Fibroblast of lung (primary cell): Measurements from ENCODE around the gene ITPKB. TPM values are rescaled to one million over a fixed set of nuclear protein-coding genes. Genes with fewer than 3 reads are reported as not detected.

Source experiments
- DNase-seq, 2 donors: peaks; one replicate each; pipeline versions ENCODE4 v3.0.0 to v3.0.0-alpha.2; 2010; ENCODE audit warnings: low read depth in 2 of 2
- H2AFZ ChIP-seq: 2 replicates; pipeline ENCODE4 v1.5.1; 2012; ENCODE audit warnings: low read length, control low read depth, inconsistent platforms
- H3K27ac ChIP-seq: 2 replicates; pipeline ENCODE4 v1.5.1; 2011; ENCODE audit warnings: low read length, control low read depth; ENCODE audit not compliant: insufficient read depth
- H3K27me3 ChIP-seq: 2 replicates; pipeline ENCODE4 v1.5.1; 2011; ENCODE audit warnings: mild to moderate bottlenecking, low read length; ENCODE audit not compliant: control insufficient read depth, insufficient read depth
- H3K36me3 ChIP-seq: 2 replicates; pipeline ENCODE4 v1.5.1; 2011; ENCODE audit warnings: low read length; ENCODE audit not compliant: control insufficient read depth, insufficient read depth
- H3K4me1 ChIP-seq: 2 replicates; pipeline ENCODE4 v1.5.1; 2011; ENCODE audit warnings: low read length; ENCODE audit not compliant: control insufficient read depth, insufficient read depth; ENCODE audit errors: extremely low read depth
- H3K4me2 ChIP-seq: 2 replicates; pipeline ENCODE4 v1.5.1; 2011; ENCODE audit warnings: low read length, control low read depth; ENCODE audit not compliant: insufficient read depth; ENCODE audit errors: extremely low read depth
- H3K4me3 ChIP-seq, 4 experiments: fragments of 200-600 bp in 1 of 4; sonication (generic) in 1 of 4; replicated peaks in 1 of 4; 2 replicates each; pipeline ENCODE4 v1.5.1; 2011 to 2016; ENCODE audit warnings: low read length in 4 of 4, low read depth in 3 of 4, mild to moderate bottlenecking in 3 of 4, control low read depth in 2 of 4, inconsistent platforms in 1 of 4, mixed read lengths in 1 of 4; ENCODE audit not compliant: insufficient read depth in 1 of 4; ENCODE audit errors: control extremely low read depth in 1 of 4
- H3K79me2 ChIP-seq: 2 replicates; pipeline ENCODE4 v1.5.1; 2012; ENCODE audit warnings: mild to moderate bottlenecking, low read length, inconsistent platforms; ENCODE audit not compliant: control insufficient read depth, insufficient read depth
- H3K9ac ChIP-seq: 2 replicates; pipeline ENCODE4 v1.5.1; 2011; ENCODE audit warnings: mild to moderate bottlenecking, low read length, control low read depth; ENCODE audit not compliant: insufficient read depth
- H3K9me3 ChIP-seq: 2 replicates; pipeline ENCODE4 v1.5.1; 2012; ENCODE audit warnings: low read depth, low read length; ENCODE audit not compliant: control insufficient read depth, insufficient read depth
- H4K20me1 ChIP-seq: 2 replicates; pipeline ENCODE4 v1.5.1; 2011; ENCODE audit warnings: low read length; ENCODE audit not compliant: control insufficient read depth, insufficient read depth; ENCODE audit errors: extremely low read depth
- CTCF ChIP-seq, 2 donors: IDR thresholded peaks in 1 of 2; conservative IDR thresholded peaks in 1 of 2; 1 replicate in 1 of 2; 2 replicates in 1 of 2; pipeline ENCODE4 v1.5.1; 2011 to 2012; ENCODE audit warnings: low read length in 2 of 2, control low read depth in 1 of 2, inconsistent platforms in 1 of 2, low read depth in 1 of 2, mild to moderate bottlenecking in 1 of 2
- EZH2 ChIP-seq: IDR thresholded peaks from 2 replicates; pipeline ENCODE4 v1.5.1; 2012; ENCODE audit warnings: low read length, control low read depth, mild to moderate bottlenecking; ENCODE audit errors: missing control alignments
- polyA plus RNA-seq, 2 donors: library from polyadenylated mRNA; depleted of rRNA in 1 of 2; stranded (reverse) in 1 of 2; unstranded in 1 of 2; fragments of >200 nt; gene quantifications; 2 replicates each; pipeline ENCODE4 v1.2.1, GENCODE V29; 2011 to 2012; ENCODE audit warnings: missing spikeins in 1 of 2
- total RNA-seq: library from RNA; depleted of rRNA; stranded (reverse); fragments of >200 nt; gene quantifications from 2 replicates; pipeline ENCODE4 v1.2.1, GENCODE V29; 2014

ITPKB gene
- total and polyA plus RNA-seq, 2 donors (not counting 1 experiment from before 2014, with no cell fraction given): 10.2 to 32.4 TPM

GRCh38 chr1:226662642-226663326 lies 76.3 kb downstream of the ITPKB start:
- H3K4me1 ChIP-seq: peaks cover 38% of the 10 kb centered on the region
- no peak overlapping the region for H3K4me3 ChIP-seq
- peak overlapping the region; percentile 6 for H3K4me2 ChIP-seq
- no peak for TF ChIP-seq CTCF (conservative IDR thresholded peaks at IDR 0.05 in 1 of 2, IDR thresholded peaks at IDR 0.05 in 1 of 2; ENCODE audit: low read depth in 1 of 2, low read length in 2 of 2)
- no peak for TF ChIP-seq EZH2
- peak; percentile 94 to 97 for DNase-seq
- no peaks in the 10 kb centered on the region for H3K79me2 ChIP-seq
- no peak overlapping the region for H2AFZ ChIP-seq
- H3K9ac ChIP-seq: peak overlapping the region; percentile 20
- peak overlapping the region; percentile 97 for H3K27ac ChIP-seq
- H4K20me1 ChIP-seq: no peaks in the 10 kb centered on the region
- H3K27me3 ChIP-seq: no peaks in the 10 kb centered on the region
- H3K36me3 ChIP-seq: peaks cover 2% of the 10 kb centered on the region
- H3K9me3 ChIP-seq: no peaks in the 10 kb centered on the region

DNA sequence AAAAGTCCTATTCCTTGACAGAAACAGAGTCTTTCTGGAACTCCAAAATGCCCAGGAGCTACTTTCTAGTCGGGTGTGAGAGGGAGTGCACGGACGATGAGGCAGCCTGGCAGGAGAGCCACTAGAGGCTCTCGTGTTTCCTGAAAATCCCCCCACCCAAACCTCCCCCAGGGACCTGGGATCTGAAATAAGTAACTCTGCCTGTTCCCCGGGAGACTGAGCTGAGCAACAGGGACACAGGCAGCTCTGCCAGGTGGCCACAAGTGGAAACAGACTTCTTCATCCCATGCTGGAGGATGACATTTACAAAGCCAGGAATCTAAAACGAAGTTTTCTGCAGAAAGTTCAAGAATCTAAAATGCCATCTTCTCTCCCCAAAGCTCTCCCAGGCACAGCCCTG lies 77.1 kb downstream of the ITPKB start:
- peak in 1 of 2 donors; percentile 16 for DNase-seq
- Histone ChIP-seq H3K4me1 (peaks cover 42% of the 10 kb centered on the region), H3K27me3 (no peaks in the 10 kb centered on the region), H2AFZ (no peak overlapping the region), H3K36me3 (peaks cover 2% of the 10 kb centered on the region), H4K20me1 (no peaks in the 10 kb centered on the region), H3K9ac (peak overlapping the region; percentile 44), H3K4me2 (peak overlapping the region; percentile 7), H3K9me3 (no peaks in the 10 kb centered on the region), H3K79me2 (no peaks in the 10 kb centered on the region), H3K4me3 (no peak overlapping the region), H3K27ac (peak overlapping the region; percentile 97)
- TF ChIP-seq CTCF (conservative IDR thresholded peaks at IDR 0.05 in 1 of 2, IDR thresholded peaks at IDR 0.05 in 1 of 2; ENCODE audit: low read depth in 1 of 2, low read length in 2 of 2): no peak
- no peak for TF ChIP-seq EZH2

- H3K36me3 ChIP-seq: peaks cover 2% of the 10 kb centered on the region
- no peaks in the 10 kb centered on the region for H3K79me2 ChIP-seq
- H4K20me1 ChIP-seq: no peaks in the 10 kb centered on the region
- H3K9ac ChIP-seq: no peak overlapping the region
- H3K4me3 ChIP-seq: no peak overlapping the region
- no peaks in the 10 kb centered on the region for H3K27me3 ChIP-seq
- H3K9me3 ChIP-seq: no peaks in the 10 kb centered on the region
- no peak overlapping the region for H2AFZ ChIP-seq
- DNase-seq: no peak
- peaks cover 48% of the 10 kb centered on the region for H3K4me1 ChIP-seq
- no peak overlapping the region for H3K4me2 ChIP-seq
- TF ChIP-seq CTCF (conservative IDR thresholded peaks at IDR 0.05 in 1 of 2, IDR thresholded peaks at IDR 0.05 in 1 of 2; ENCODE audit: low read depth in 1 of 2, low read length in 2 of 2): no peak
- H3K27ac ChIP-seq: peak overlapping the region; percentile 97
These were observed 77.8 kb downstream of the ITPKB start for GRCh38 chr1:226661271-226661670.
